GM06990 (cell line): Measurements from ENCODE around the gene AKT3.

Source experiments
- DNase-seq: peaks from one replicate; pipeline ENCODE4 v3.0.0-alpha.2; 2011; ENCODE audit not compliant: insufficient read length; ENCODE audit errors: extremely low read depth
- H3K27me3 ChIP-seq: replicated peaks from 2 replicates; pipeline ENCODE4 v1.6.0; 2011; ENCODE audit warnings: low read length; ENCODE audit not compliant: control insufficient read depth, insufficient read depth
- H3K36me3 ChIP-seq: 2 replicates; pipeline ENCODE4 v1.5.1; 2011; ENCODE audit warnings: low read length; ENCODE audit not compliant: control insufficient read depth, insufficient read depth
- H3K4me3 ChIP-seq: replicated peaks from 2 replicates; pipeline ENCODE4 v1.5.1; 2011; ENCODE audit warnings: low read depth, mild to moderate bottlenecking, control low read depth, low read length
- TF ChIP-seq, protein P1 (sequence below): IDR thresholded peaks from 2 replicates; pipeline ENCODE4 v1.5.1; 2011; ENCODE audit warnings: low read length, control low read depth, mild to moderate bottlenecking, inconsistent platforms; ENCODE audit not compliant: insufficient read depth, poor library complexity, severe bottlenecking

Gene AKT3

DNA sequence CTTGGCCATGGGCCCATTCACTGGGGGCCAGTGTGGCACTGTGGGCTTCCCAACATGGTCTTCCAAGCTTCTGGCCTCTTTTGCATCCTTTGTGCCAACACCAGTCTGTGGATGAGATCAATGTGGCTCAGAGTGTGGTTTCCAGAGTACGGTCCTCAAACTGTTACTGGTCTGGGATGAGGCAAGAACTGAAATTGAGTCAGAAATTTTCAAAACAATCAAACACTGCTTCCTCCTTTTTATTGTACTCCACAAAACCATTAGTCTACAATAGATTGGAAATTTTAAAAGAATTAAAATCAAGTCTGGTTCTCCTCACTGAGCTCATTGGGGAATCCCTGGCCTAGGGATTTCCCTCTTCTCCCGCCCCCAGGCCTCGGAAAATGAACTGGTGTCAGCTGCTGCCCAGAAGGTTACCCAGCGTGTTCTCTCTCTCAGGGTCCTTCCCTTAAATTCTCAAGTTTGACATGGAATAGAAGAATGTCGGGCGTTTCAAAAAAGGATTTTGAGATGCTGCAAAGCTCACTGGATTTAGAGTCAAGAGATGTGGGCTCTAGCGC is 372.2 kb downstream of the AKT3 start:
- no peak for DNase-seq
- Histone ChIP-seq H3K27me3 (no peaks in the 10 kb centered on the region), H3K36me3 (no peaks in the 10 kb centered on the region; the same call in 1 of the 2 replicates), H3K4me3 (no peak overlapping the region)
- TF ChIP-seq, protein P1, sequence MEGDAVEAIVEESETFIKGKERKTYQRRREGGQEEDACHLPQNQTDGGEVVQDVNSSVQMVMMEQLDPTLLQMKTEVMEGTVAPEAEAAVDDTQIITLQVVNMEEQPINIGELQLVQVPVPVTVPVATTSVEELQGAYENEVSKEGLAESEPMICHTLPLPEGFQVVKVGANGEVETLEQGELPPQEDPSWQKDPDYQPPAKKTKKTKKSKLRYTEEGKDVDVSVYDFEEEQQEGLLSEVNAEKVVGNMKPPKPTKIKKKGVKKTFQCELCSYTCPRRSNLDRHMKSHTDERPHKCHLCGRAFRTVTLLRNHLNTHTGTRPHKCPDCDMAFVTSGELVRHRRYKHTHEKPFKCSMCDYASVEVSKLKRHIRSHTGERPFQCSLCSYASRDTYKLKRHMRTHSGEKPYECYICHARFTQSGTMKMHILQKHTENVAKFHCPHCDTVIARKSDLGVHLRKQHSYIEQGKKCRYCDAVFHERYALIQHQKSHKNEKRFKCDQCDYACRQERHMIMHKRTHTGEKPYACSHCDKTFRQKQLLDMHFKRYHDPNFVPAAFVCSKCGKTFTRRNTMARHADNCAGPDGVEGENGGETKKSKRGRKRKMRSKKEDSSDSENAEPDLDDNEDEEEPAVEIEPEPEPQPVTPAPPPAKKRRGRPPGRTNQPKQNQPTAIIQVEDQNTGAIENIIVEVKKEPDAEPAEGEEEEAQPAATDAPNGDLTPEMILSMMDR, result no peak

DNA sequence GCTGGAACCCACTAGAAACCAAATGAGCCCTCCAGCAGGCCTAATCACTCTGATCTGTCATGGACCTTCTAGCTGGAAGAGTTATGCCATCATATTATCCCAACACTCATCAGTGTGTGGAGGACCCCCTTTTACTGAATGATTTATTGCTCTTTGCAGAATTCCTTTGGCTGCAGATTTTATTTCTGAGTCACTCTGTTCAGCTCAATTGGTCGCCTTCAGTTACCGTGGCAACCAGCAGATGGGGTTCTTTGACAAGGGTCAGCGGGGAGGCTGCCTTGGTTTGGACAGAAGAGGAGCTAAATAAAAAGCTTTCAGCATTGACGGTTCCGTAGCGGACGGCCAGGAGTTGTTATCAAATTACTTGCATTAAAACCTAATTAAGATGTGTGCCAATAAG is 374.1 kb downstream of the AKT3 start:
- no peak for DNase-seq
- no peaks in the 10 kb centered on the region for H3K36me3 ChIP-seq
- no peak overlapping the region for H3K4me3 ChIP-seq
- TF ChIP-seq, protein P1, result no peak
- no peaks in the 10 kb centered on the region for H3K27me3 ChIP-seq

DNA sequence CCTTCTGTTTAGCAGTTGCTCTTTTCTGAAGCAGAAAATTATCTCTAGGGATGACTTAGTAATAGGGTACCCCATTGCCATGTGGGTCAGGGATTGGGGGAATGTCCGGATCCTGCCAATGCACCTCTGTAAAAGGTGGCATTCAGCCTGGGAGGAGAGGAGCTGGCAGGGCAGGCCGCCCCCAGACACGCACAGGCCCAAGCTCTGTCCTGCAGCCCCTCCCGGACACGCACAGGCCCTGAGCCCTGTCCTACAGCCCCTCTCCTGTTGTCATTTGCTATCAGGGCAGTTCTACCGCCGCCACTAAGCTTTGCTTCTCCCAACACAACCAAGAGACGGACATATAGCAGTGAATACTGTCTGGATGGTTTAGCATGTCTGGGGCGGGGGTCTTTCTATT is 375.1 kb downstream of the AKT3 start:
- TF ChIP-seq, protein P1, result no peak
- no peaks in the 10 kb centered on the region for H3K27me3 ChIP-seq
- no peak overlapping the region for H3K4me3 ChIP-seq
- H3K36me3 ChIP-seq, result no peaks in the 10 kb centered on the region
- DNase-seq, result no peak

DNA sequence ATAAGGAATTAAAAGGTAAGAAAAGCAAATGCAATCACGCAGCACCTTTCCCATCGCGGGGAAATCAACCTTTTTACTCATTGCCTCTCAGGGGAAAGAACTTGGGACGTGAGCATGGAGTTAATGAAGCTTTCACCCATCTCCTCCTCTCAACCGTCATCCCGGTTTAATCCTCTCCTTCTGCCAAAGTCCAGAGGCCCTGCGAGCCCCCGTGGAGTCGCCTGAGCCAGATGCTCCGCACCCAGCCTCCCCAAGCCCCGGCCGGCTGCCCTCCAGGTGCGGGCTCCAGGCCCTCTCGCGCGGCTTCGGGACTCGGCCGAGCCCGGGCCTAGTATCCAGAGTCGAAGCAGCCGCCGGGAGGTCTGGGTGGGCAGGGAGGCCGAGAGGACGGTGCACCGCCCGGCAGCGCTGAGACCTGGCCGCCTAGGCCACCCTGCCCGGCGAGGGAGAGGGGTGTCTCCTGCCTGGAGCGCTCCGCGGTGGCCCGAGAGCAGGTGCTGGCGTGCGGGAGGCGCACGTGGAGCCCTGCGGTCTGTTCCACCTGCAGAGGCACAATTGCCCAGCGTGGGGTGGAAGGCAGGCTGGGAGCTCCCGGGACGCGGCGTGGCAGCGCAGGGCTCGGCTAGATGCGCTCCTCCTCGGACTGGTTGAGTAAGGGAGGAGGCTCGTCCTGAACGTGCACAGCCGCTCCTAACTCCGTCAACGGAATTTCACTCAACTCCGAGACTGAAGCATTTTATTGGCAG is 375.7 kb downstream of the AKT3 start:
- H3K36me3 ChIP-seq, result no peaks in the 10 kb centered on the region
- TF ChIP-seq, protein P1, result no peak
- no peak overlapping the region for H3K4me3 ChIP-seq
- no peak for DNase-seq
- H3K27me3 ChIP-seq, result no peaks in the 10 kb centered on the region

DNA sequence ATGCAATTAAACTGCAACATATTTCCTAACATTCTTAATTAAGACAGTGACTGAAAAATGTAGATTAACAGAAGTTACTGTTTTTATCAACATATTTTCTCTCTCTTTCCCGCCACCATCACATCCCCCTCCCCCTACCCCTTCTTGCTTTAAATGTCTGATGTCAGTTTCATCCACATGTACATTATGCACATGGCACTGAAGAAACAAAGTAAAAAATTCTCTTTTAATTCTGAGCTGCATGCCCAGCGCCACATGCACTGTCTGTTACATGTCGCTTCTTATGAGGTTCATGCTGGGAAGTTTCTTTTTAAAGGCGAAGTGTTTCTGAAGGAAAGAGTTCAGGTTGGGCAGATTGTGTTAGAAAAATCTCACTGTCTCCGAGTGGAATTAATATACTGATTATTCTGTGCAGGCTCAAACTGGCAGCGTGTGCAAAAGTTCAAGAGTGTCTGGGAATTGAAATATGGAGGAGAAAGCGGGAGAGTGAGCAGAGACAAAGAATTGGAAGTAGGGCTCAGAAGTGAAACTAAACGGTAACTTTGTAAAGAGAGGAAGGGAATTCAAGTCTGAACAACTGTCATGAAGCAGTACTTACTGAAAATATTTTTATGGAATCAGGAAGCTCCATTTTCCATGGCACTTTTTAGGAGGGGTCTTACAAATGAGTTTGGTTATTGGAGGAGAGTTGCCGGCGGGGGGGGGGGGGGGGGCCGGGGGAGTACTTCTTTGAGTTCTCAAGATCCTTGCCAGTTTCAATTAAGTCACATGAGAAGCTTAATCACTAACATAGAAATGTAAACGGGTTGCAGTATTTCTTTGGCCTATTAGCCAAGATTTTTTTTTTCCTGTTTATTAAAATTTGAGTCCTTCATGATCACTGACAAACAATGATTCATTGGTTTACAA is 376.6 kb downstream of the AKT3 start:
- no peaks in the 10 kb centered on the region for H3K36me3 ChIP-seq
- H3K4me3 ChIP-seq, result no peak overlapping the region
- DNase-seq, result no peak
- TF ChIP-seq, protein P1, result no peak
- no peaks in the 10 kb centered on the region for H3K27me3 ChIP-seq
